HG03565 (cell line): ENCODE data around the gene AGAP3.

Experiments used
- ATAC-seq: cut with Tn5 transposase; IDR thresholded peaks from one replicate; pipeline ENCODE4 v1.9.1; 2021; ENCODE audit warnings: mild to moderate bottlenecking, moderate library complexity; ENCODE audit not compliant: unreplicated experiment

Gene AGAP3

DNA sequence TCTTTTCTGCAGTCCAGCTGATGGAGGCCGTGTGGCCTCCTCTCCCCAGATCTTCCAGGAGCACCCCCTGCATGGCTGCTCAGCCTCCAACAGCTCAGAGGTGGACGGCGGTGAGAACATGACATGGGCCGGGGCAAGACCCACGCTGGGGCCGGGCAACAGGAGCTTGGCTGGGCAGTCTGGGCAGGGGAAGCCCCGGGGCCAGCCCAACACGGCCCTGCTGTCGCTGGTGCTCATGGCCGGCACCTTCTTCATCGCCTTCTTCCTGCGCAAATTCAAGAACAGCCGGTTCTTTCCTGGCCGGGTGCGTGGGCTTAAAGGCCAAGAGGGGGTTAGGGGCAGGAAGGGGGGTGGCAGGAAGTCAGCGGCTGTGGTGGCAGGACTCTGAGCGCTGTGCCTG, 12.3 kb upstream of the AGAP3 start:
- ATAC-seq = no peak

DNA sequence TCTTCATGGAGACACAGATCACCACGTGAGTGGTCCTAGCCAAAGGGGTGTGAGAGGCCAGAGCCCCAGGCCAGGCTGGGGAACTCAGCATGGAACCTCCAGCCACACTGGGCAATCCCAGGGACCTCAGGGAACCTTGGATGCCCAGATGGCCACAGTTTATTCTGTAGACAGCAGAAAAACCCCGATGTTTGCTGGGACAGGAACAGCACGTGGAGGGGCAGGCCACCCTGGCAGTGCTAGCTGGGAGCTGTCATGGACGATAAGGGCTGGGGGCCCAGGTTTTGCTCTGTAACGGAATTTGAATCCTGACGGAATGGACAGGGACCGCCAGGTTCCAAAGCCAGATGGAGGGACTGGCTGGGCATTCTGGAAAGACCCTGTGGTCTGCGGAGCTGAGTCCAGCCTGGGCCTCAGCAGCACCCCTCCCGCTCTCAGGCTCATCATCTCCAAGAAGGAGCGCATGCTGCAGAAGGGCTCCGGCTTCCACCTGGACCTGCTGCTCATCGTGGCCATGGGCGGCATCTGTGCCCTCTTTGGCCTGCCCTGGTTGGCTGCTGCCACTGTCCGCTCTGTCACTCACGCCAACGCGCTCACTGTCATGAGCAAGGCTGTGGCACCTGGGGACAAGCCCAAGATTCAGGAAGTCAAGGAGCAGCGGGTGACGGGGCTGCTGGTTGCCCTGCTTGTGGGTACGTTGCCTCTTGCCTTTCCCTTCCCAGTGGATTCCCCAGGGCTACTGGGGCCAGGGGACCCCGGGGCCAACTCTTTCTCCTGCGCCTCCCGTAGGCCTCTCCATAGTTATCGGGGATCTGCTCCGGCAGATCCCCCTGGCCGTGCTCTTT, 11.2 kb upstream of the AGAP3 start:
- ATAC-seq = no peak

DNA sequence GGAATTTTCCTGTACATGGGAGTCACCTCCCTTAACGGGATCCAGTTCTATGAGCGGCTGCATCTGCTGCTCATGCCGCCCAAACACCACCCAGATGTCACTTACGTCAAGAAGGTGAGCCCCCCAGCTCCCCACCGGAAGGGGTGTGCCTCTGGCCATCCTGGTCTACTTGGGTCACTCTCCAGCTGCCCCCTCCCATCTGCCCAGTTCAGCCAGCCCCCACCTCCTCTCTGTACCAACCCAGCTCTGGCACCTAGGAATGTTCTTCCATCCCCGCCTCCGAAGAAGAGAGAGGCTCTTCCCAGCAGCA, 10.7 kb upstream of the AGAP3 start:
- no peak for ATAC-seq

DNA sequence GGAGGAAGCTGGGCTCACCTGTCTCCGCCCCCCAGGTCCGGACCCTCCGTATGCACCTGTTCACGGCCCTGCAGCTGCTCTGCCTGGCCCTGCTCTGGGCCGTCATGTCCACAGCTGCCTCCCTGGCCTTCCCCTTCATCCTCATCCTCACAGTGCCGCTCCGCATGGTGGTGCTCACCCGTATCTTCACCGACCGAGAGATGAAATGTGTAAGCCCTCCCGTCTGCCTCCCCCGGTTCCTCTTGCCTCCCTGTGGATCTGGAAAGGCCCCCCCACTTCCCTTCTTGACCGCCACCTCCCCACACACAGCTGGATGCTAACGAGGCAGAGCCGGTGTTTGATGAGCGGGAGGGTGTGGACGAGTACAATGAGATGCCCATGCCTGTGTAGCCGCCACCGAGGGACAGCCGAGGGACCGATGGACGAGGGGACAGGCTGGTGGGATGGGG, 10.3 kb upstream of the AGAP3 start:
- no peak for ATAC-seq

DNA sequence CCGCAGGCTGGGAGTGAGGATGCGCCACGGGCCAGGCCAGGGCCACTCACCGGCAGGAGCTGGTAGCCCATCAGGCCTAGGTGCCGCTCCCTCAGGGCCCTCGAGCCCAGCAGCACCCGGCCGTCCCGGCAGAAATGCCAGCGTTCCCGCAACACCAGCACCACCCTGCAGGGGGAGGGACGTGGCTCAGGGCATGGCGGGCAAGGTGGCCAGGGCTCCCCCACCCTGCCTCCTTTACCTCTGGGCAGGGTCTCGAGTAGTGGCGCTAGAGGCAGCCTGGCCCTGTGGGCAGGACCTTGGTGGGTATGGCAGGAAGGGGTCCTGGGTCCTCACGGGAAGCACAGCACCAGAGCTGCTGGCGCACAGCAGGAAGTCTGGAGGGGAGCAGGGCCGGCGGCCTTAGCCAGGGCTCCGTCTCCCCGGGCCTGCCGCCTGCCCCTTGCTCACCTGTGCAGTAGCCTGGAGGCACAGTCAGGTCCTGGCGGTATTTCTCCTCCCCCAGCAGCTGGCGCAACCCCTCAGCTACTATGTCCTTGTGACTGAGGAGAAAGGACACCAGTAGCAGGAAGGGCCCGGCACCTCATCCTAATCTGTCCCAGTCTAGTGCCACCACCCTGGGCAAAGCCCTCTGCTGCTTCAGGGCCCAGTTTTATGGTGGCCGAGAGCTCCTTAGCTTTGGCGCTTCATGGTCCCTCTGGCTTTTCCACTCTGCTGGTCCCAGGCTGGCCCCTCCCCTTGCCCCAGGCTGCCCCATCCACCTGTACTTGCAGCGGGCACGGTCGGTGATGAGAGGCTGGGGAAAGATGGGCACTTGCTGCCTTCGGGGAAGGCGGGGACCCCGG, 9.2 kb upstream of the AGAP3 start:
- ATAC-seq = no peak

DNA sequence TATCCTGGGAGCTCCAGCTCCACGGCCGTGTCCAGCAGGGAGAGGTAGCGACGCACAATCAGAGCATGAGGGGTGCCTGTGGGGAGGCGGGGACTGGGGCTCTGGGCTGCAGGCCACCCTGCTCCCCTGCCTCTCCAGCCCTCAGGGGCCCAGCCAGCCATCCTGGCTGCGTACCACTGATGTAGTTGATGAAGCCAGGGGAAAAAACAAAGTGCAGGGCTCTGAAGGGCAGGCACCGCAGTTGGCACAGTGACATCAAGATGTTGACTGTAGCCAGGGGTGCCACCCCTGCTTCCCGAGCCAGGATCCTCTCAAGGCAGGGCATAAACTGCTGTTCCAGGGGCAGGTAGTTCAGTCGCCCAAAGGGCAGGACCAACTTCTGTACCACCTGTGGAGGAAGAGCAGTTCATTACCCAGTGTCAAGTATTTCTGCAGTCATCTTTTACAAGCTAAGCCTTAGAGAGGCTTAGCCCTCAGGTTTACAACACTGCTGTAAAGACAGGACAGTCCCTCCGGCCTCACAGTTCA, 8.5 kb upstream of the AGAP3 start:
- no peak for ATAC-seq

DNA sequence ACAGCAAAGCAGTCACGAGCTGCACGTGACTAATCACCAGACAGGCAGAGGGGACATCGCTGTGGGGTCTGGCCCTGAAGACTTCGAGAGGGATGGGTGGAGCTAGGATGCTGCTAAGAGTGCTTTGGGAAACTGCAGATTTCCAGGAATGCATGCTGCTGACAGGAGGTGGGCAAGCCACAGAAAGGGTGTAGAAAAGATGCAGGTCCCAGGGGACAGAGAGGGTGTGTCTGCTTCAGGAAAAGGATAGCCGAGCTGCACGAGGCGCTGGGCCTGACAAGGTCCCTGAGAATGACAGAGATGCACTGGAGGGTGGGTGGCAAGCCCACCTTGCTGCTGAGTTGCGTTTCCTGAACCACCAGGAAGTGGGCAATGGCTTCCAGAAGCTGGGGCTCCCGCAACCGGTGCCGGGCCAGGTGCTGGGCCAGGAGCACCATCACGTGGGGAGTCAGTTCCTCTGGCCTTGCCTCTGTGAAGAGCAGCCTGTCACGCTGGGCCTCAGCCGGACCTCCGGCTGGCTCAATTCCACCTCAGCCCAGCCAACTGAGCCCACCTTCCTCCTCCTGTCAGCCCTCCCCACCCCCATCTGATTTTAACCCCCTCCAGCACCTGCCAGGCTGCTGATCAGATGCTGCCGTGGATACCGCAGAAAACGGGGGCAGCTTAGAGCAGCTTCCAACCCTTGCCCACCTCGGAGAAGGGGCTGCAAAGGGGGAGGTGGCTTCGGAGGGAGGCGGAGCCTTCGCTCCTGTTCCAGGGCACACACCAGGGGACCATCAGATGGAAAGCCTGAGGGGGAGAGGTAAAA, 7.8 kb upstream of the AGAP3 start:
- ATAC-seq = no peak

DNA sequence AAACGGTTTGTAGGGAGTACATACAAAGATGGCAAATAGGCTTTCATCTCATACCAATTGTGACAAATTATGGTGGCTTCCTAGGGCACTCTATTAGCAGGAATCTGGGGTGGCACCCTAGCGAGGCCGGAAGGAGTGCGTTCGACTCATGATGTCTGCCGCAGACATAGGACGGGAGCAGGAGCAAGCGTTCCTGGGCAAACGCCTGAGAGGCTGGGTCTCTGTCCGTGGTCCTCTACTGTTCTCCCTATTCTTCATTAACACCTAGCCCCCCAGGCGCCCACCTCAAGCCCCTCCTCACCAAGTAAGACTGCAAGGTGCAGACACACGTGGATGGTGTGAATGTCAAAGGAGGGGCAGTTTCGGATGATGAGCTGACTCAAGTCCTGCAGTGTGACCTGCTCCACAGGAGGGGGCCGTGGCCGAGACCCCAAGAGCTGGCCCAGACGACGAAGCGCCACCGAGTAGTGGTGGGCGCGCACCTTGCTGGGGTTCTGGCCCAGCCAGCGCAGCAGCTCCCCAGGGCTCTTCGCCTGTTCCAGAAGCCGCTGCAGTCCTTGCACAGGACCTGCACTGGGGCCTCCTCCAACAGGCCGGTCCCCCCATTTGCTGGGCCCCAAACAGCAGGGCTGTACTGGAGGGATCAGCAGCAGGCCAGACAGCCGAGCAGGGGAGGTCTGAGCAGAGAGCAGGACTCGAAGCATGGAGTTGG, 6.9 kb upstream of the AGAP3 start:
- ATAC-seq = no peak

DNA sequence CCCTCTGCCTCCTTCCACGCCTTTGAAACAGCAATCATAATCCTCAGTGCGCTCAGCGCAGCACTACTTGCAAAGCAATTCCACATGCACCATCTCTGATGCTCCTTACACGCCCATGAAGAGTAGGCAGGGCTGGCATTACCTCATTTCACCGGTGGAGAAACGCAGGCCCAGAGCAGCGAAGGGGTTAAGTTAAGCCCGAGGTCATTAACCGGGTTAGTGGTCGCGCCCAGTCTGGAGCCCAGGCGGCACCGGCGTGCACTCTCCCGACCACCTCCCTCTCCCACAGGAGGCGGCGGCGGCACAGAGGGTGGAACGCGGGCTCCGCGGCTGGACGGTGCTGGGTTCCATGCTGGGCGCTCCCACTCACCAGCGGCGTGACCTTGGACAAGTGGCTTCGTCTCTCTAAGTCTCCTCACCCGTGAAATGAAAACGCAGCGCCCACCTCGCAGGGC, 6.2 kb upstream of the AGAP3 start:
- no peak for ATAC-seq

DNA sequence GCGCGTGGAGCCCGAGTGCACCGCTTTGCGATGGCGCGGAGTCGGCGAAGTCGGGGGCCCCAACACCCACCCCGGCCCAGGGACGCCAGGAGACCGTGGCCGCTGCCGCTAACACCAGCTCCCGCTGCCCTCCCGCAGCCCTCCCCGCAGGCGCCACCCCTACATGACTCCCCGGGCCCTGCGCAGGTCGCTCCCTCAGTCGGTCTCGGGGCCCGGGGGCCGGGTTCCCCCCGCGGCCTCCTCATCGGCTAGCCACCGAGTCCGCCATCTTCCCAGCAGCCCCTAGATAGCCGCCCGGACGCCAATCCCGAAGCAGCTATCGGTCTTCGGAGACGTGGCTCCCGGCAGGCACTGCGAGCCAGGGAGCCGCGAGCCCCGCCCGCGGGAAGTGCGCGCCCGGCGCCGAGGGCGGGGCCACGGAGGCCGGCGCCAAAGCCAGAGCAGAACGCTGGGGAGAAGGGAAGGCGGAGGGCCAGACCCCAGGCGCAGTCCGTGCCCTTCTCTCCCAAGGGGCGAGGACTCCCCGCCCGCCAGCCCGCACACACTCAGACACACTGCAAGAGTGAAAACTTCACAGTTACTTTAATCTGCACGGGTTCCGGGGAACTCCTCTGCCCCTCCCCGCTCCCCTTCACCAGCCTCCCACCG, 5.6 kb upstream of the AGAP3 start, which contains the start of gene FASTK:
Gene FASTK, minus strand, starts transcription at position 288 of the 648 bp plus-strand sequence. Its CDS starts 43 bp downstream, at position 245.
- ATAC-seq = peak; percentile 62

DNA sequence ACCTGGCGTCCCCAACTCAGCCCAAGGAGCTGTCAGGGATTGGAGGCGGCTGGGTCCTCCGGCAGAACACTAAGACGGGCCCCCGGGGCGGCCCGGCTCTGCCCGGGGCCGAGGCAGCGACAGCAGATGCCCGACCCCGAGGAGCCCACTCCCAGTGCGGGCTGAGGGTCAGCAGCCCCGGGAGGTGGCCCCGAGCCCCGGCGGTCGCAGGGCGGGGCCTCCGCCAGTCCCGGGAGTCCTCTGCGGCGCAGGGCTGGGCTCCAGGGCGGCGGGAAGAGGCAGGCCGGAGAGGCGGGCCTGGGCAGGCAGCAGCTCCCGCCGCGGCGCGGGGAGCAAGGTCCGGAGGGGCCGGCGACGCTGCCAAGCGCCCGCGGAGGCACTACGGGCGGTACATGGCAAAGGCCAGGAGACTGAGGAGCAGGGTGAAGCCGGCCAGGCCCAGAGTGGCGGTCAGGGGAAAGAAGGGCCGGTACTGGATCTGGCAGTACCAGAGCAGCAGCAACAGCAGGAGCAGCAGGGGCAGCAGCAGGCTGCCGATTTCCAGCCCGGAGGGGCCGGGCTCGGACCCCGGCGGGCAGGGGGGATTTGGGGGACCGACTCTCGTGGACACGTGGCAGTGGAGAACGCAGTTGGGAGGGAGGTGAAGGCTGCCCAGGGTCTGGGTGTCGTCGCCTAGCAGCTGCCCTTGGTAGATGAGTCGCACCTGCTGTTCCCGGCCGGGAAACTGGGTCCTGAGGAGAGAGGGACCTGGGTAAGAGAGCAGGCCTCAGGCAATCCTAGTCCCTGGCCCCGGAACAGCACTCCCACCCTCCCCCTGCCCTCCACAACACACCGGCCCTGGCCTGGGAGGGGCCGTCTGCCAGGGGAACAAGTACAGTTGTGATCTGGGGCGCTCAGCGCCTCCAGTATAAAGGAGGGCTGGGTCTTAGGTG, 4.8 kb upstream of the AGAP3 start:
- no peak for ATAC-seq

DNA sequence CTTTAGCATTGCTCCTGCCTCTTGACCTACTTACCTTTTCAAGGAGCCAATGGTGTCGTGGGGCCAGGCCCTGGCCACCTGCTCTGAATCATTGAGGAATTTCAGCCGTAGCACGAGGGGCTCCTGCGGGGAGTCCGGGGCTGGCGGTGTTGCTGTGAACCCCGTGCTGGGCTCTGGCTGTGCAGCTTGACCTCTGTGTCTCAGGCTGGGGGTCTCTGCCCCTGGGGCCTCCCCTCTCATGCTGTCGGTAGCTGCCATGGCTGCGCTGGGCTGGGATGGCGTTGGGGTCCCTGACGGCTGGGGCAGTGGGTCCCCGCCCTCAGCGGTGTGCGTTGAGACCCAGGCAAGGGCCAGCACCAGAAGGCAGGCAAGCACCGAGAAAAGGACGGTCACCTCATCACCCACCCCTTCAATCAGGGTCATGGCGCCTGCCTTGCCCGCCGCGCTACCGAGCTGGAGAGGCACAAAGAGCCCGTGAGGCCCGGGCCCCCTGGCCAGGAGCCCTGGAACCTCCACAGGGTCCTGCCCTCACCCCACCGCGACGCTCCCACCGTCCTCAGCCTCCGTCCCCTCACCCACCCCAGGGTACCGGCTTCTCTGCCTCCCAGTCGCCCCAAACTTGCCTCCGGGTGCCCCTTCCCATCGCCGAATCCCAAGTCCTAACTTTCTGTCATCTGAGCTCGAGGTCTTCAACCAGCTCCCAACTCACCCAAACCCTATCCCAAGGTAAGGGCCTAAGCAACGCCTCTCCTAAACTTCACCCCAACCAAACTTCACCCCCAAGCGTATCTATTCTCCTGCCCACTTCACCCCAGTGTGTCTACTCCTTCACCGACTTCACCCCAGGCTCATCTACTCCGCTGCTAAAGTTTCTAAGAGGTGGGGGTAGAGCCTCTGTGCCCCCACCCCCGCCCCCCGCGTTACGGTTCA, 3.9 kb upstream of the AGAP3 start:
- ATAC-seq = no peak

DNA sequence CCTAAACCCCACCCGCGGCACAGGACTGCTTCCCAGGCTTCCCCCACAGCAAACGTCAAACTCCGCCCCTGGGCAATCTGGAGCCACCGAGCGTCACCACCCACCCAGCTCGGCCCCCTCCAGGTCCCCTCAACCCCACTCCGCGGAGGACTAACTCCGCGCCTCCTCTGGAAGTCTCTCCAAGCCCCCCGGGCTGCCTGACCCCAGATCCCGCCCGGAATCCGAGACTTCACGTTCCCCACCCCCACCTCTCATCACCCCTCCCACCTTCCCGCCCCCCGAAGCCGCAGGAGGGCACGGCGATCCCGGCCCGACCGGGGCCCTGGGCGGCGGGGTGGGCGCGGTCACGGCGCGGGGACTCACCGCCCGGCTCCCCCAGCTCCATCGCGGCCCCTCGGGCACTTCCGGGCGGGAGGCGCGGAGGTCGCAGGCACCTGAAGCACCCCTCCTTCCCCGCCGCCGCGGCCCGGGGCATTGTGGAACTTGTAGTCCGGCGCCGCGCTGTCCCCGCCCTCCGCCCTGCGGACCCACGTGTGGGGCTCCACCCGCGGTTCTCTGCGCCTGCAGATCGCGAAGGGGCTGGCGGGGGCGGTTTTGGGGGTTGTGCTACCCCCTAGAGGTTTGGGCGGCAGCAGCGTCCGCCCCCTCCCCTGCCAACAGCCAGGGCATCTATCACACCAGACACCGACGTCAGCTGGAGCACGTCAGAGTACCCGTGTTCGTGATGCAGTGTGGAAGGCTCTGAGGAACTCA, 3.0 kb upstream of the AGAP3 start, which contains the start of gene TMUB1:
Gene TMUB1, minus strand, starts transcription at position 423 of the 753 bp plus-strand sequence. CDS start 930 bp downstream, outside the sequence.
- peak; percentile 43 for ATAC-seq

DNA sequence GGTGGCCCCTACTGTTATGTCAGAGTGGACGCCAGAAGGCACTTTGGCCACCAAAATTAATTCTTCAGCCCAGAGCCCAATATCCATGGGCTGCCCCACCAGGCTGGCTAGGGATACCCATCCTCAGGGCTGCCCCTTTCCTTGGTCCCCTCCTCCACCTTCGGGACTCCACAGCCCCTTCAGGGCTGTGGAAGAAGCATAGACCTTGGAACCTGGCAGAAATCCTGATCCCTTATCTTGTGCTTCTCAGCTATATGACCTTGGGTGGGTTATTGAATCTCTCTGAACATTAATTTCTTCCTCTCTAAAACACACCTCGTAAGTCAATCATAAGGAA, 2.5 kb upstream of the AGAP3 start:
- ATAC-seq = no peak

DNA sequence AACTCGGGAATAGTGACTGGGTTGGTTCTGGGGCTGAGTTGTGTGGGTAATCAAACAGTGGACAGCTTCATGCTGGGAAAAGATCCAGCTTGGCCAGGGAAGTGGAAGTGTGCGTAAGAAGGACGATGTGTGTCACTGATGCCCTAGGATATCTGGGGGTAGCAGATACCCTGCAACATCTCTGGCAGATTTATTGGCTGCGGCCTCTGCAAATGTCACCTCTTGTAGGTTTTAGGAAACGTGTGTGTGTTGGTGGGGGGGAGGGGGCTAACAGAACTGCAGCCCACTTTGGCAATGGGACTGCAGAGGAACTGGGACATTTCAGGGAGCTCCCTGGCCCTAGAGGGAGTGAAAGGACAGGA, 965 bp upstream of the AGAP3 start:
- no peak for ATAC-seq

DNA sequence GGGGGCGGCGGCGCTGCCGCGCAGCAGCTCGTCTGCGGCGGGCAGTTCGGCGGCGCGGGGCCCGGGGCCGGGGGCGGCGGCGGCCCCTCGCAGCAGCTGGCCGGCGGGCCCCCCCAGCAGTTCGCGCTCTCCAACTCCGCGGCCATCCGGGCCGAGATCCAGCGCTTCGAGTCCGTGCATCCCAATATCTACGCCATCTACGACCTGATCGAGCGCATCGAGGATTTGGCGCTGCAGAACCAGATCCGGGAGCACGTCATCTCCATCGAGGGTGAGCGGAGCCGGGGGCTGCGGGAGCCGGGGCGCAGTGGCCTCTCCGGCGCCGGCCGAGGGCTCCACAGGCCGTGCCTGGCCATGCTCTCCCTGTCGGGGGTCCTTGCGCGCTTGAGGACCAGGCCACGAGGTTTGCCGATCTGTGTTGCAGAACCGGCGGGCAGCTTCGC, 548 bp downstream of the AGAP3 start:
- ATAC-seq = no peak
